Thymus (tissue), 11 donors: ENCODE measurements around the gene ICA1L. TPM values are rescaled to one million over a fixed set of nuclear protein-coding genes. Genes with fewer than 3 reads are reported as not detected.
"Not testable (repeated sequence)": the region's sequence is repeated elsewhere in the genome, so short reads cannot be mapped to it uniquely, and the experiment has no call there.

Experiments
- DNase-seq, 9 donors: peaks; one replicate each; pipeline ENCODE4 v3.0.0-alpha.2; 2013; ENCODE audit warnings: low spot score in 9 of 9, low read depth in 6 of 9, missing footprints in 1 of 9
- H3K27ac ChIP-seq, 2 donors: one replicate each; pipeline ENCODE4 v1.5.1; 2013; ENCODE audit warnings: control low read depth in 1 of 2, low read depth in 1 of 2, low read length in 1 of 2, mild to moderate bottlenecking in 1 of 2, moderate library complexity in 1 of 2
- H3K27me3 ChIP-seq, 2 donors: one replicate each; pipeline ENCODE4 v1.5.1; 2013; ENCODE audit warnings: low read length in 1 of 2; ENCODE audit not compliant: control insufficient read depth in 2 of 2, insufficient read depth in 1 of 2
- H3K36me3 ChIP-seq, 2 donors: one replicate each; pipeline ENCODE4 v1.5.1; 2013; ENCODE audit warnings: low read length in 1 of 2, mild to moderate bottlenecking in 1 of 2, moderate library complexity in 1 of 2; ENCODE audit not compliant: control insufficient read depth in 2 of 2, insufficient read depth in 2 of 2
- H3K4me1 ChIP-seq, 2 donors: one replicate each; pipeline ENCODE4 v1.5.1; 2013; ENCODE audit warnings: low read length in 2 of 2; ENCODE audit not compliant: control insufficient read depth in 2 of 2, insufficient read depth in 2 of 2
- H3K4me3 ChIP-seq, 2 donors: one replicate each; pipeline ENCODE4 v1.5.1; 2013; ENCODE audit warnings: low read length in 2 of 2, control low read depth in 1 of 2, mild to moderate bottlenecking in 1 of 2
- H3K9me3 ChIP-seq, 2 donors: one replicate each; pipeline ENCODE4 v1.5.1; 2013; ENCODE audit warnings: low read length in 1 of 2, mild to moderate bottlenecking in 1 of 2; ENCODE audit not compliant: control insufficient read depth in 2 of 2, insufficient read depth in 1 of 2
- WGBS: extraction: QIAGEN DNeasy Blood & Tissue Kit; methylation state at CpG from one replicate; pipeline ENCODE4 v1.1.7; 2013; 5-methylcytosine and 5-hydroxymethylcytosine counted together
- polyA plus RNA-seq: library from polyadenylated mRNA; stranded (reverse); fragments of 200-250 nt; gene quantifications from one replicate; pipeline ENCODE4 v1.2.3, GENCODE V29; 2013
- total RNA-seq: library from RNA; stranded (reverse); fragments of 120-200 nt; gene quantifications from one replicate; pipeline ENCODE4 v1.2.4, GENCODE V29; 2013
- donor health status: healthy.

Gene ICA1L
- total and polyA plus RNA-seq, 2 donors = 2.6 to 6.1 TPM

GRCh38 chr2:202861987-202862386 lies 9.6 kb downstream of the ICA1L start:
- no peak for DNase-seq
- Histone ChIP-seq H3K4me1 (no peaks in the 10 kb centered on the region), H3K9me3 (no peaks in the 10 kb centered on the region), H3K36me3 (no peaks in the 10 kb centered on the region), H3K4me3 (no peak overlapping the region), H3K27me3 (no peaks in the 10 kb centered on the region), H3K27ac (no peak overlapping the region)
- WGBS = 97% methylated on average over 3 of the region's 3 CpGs

GRCh38 chr2:202858601-202859000 lies 13.0 kb downstream of the ICA1L start:
- H3K36me3 ChIP-seq = no peaks in the 10 kb centered on the region
- H3K27ac ChIP-seq = no peak overlapping the region
- no peaks in the 10 kb centered on the region for H3K27me3 ChIP-seq
- no peaks in the 10 kb centered on the region for H3K4me1 ChIP-seq
- WGBS = 97% methylated on average over 3 of the region's 3 CpGs
- no peaks in the 10 kb centered on the region for H3K9me3 ChIP-seq
- no peak for DNase-seq
- H3K4me3 ChIP-seq = no peak overlapping the region

GRCh38 chr2:202849343-202849742 lies 22.2 kb downstream of the ICA1L start:
- H3K27me3 ChIP-seq, DNase-seq, H3K36me3 ChIP-seq, H3K27ac ChIP-seq, H3K4me1 ChIP-seq, H3K4me3 ChIP-seq, H3K9me3 ChIP-seq: not testable (repeated sequence)
- WGBS = 96% methylated on average over 3 of the region's 3 CpGs

GRCh38 chr2:202848813-202849212 lies 22.8 kb downstream of the ICA1L start:
- H3K4me3 ChIP-seq = no peak overlapping the region
- no peaks in the 10 kb centered on the region for H3K27me3 ChIP-seq
- peaks cover 0 to 9% of the 10 kb centered on the region in 2 donors for H3K4me1 ChIP-seq
- H3K27ac ChIP-seq = no peak overlapping the region
- peak in 2 of 9 donors; percentile 8 to 14 for DNase-seq
- H3K9me3 ChIP-seq = no peaks in the 10 kb centered on the region
- H3K36me3 ChIP-seq = no peaks in the 10 kb centered on the region
- WGBS = 78% methylated on average over 8 of the region's 8 CpGs

- H3K36me3 ChIP-seq = no peaks in the 10 kb centered on the region
- H3K27me3 ChIP-seq = no peaks in the 10 kb centered on the region
- no peak for DNase-seq
- H3K4me3 ChIP-seq = no peak overlapping the region
- H3K4me1 ChIP-seq = peaks cover 0 to 9% of the 10 kb centered on the region in 2 donors
- no peak overlapping the region for H3K27ac ChIP-seq
- 96% methylated on average over 9 of the region's 9 CpGs for WGBS
- peaks cover 2 to 7% of the 10 kb centered on the region in 2 donors for H3K9me3 ChIP-seq
Measured at GRCh38 chr2:202847693-202848524, 23.7 kb downstream of the ICA1L start.

GRCh38 chr2:202844656-202845055 lies 26.9 kb downstream of the ICA1L start:
- Histone ChIP-seq H3K36me3 (no peaks in the 10 kb centered on the region), H3K27ac (no peak overlapping the region), H3K4me3 (no peak overlapping the region), H3K9me3 (peaks cover 2 to 7% of the 10 kb centered on the region in 2 donors), H3K27me3 (no peaks in the 10 kb centered on the region), H3K4me1 (peaks cover 0 to 9% of the 10 kb centered on the region in 2 donors)
- DNase-seq = no peak
- 95% methylated on average over 2 of the region's 2 CpGs for WGBS

- Histone ChIP-seq H3K27ac (no peak overlapping the region), H3K36me3 (no peaks in the 10 kb centered on the region), H3K27me3 (no peaks in the 10 kb centered on the region), H3K4me3 (no peak overlapping the region), H3K9me3 (peaks cover 2 to 7% of the 10 kb centered on the region in 2 donors), H3K4me1 (no peaks in the 10 kb centered on the region)
- DNase-seq = no peak
Measured at GRCh38 chr2:202842690-202843089, 28.9 kb downstream of the ICA1L start.

GRCh38 chr2:202841090-202841867 lies 30.3 kb downstream of the ICA1L start:
- H3K27me3 ChIP-seq = no peaks in the 10 kb centered on the region
- DNase-seq = no peak
- H3K4me1 ChIP-seq = no peaks in the 10 kb centered on the region
- no peaks in the 10 kb centered on the region for H3K36me3 ChIP-seq
- H3K27ac ChIP-seq = no peak overlapping the region
- WGBS = 98% methylated on average over 11 of the region's 11 CpGs
- H3K9me3 ChIP-seq = peaks cover 2 to 7% of the 10 kb centered on the region in 2 donors
- no peak overlapping the region for H3K4me3 ChIP-seq
